Measurements from ENCODE around the gene TMC4. TPM values are rescaled to one million over a fixed set of nuclear protein-coding genes. Genes with fewer than 3 reads are reported as not detected.

Gene TMC4
- total RNA-seq, 1 experiment from 2014 or later = 13.4 TPM

DNA sequence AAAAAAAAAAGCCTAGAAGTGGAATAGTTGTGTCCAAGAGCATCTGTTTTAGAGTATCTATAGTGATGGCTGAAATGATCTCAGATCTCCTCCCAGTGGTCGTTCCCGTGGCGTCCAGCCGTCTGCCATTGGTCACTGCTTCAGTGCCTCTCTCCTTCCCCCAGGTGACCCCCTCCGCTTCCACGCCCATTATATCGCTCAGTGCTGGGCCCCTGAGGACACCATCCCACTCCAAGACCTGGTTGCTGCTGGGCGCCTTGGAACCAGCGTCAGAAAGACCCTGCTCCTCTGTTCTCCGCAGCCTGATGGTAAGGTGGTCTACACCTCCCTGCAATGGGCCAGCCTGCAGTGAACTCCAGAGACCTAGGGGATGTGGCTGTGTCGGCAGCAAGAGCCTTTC is 20.1 kb upstream of the TMC4 start:
- Histone ChIP-seq H3K9me2 (replicated peaks; ENCODE audit: low read length) (no peaks in the 10 kb centered on the region), H2AFZ (ENCODE audit: low read length) (no peak overlapping the region), H3K27me3 (ENCODE audit: low read length) (no peaks in the 10 kb centered on the region), H3K4me1 (ENCODE audit: insufficient read depth, low read length) (peaks cover 13% of the 10 kb centered on the region), H4K20me1 (ENCODE audit: low read length) (no peaks in the 10 kb centered on the region), H3K4me2 (ENCODE audit: low read length) (0 out of 2 replicates have a peak overlapping the region, but pooled peaks have one; percentile 83), H3K27ac (ENCODE audit: low read length) (no peak overlapping the region), H3K9me3 (ENCODE audit: low read length) (no peaks in the 10 kb centered on the region), H3K4me3 (ENCODE audit: low read length) (no peak overlapping the region), H3F3A (ENCODE audit: low read length, unreplicated experiment) (no peaks in the 10 kb centered on the region), H3K79me2 (ENCODE audit: low read length) (peaks cover 33% of the 10 kb centered on the region), H3K36me3 (ENCODE audit: low read depth, low read length) (peaks cover 11% of the 10 kb centered on the region; the same call in 1 of the 2 replicates), H3K9ac (ENCODE audit: low read length) (no peak overlapping the region)
- CTCF ChIA-PET = no interaction called here
- no TSS peak for BruUV-seq (replicated peaks)
- DNase-seq (no peak), ATAC-seq (no peak)
- POLR2A ChIA-PET (ENCODE audit: unreplicated experiment) = interaction anchor here (0.6 to 0.9 kb wide), 3 partner anchors 26 to 56 kb away, joined by 4 to 20 read pairs (median 17); partner anchors contain the start of gene CNOT3
- intact Hi-C loops (cut with micrococcal nuclease) = no loop called here
- TF ChIP-seq EZH2phosphoT487 (IDR thresholded peaks at IDR 0.05; ENCODE audit: borderline replicate concordance, low read length) = no peak
- TF ChIP-seq EZH2 (IDR thresholded peaks at IDR 0.05; ENCODE audit: low read length, unreplicated experiment) = no peak
- TF ChIP-seq, protein P1, sequence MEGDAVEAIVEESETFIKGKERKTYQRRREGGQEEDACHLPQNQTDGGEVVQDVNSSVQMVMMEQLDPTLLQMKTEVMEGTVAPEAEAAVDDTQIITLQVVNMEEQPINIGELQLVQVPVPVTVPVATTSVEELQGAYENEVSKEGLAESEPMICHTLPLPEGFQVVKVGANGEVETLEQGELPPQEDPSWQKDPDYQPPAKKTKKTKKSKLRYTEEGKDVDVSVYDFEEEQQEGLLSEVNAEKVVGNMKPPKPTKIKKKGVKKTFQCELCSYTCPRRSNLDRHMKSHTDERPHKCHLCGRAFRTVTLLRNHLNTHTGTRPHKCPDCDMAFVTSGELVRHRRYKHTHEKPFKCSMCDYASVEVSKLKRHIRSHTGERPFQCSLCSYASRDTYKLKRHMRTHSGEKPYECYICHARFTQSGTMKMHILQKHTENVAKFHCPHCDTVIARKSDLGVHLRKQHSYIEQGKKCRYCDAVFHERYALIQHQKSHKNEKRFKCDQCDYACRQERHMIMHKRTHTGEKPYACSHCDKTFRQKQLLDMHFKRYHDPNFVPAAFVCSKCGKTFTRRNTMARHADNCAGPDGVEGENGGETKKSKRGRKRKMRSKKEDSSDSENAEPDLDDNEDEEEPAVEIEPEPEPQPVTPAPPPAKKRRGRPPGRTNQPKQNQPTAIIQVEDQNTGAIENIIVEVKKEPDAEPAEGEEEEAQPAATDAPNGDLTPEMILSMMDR (conservative IDR thresholded peaks at IDR 0.05; ENCODE audit: low read depth, low read length) = no peak

DNA sequence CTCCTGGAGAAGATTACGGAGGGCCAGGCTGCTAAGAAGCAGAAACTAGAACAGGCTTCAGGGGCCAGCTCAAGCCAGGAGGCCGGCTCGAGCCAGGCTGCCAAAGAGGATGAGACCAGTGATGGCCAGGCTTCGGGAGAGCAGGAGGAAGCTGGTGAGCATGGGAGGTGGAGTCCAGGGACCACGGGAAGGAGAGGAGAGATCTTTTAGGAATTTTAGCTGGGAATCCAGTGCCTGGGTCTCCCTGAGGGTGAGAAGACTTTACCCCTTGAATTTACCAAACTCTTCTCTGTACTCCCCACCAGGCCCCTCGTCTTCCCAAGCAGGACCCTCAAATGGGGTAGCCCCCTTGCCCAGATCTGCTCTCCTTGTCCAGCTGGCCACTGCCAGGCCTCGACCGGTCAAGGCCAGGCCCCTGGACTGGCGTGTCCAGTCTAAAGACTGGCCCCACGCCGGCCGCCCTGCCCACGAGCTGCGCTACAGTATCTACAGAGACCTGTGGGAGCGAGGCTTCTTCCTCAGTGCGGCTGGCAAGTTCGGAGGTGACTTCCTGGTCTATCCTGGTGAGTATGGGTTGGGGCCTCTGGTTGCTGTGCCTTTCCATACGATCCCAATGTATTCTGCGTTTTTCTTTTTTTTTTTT is 19.0 kb upstream of the TMC4 start:
- Histone ChIP-seq H3K36me3 (ENCODE audit: low read depth, low read length) (peaks cover 16% of the 10 kb centered on the region; the same call in 1 of the 2 replicates), H4K20me1 (ENCODE audit: low read length) (no peaks in the 10 kb centered on the region), H3K27ac (ENCODE audit: low read length) (peak overlapping the region; percentile 89; the same call in 1 of the 2 replicates), H3K9me3 (ENCODE audit: low read length) (no peaks in the 10 kb centered on the region), H3K4me1 (ENCODE audit: insufficient read depth, low read length) (peaks cover 19% of the 10 kb centered on the region), H3K9me2 (replicated peaks; ENCODE audit: low read length) (no peaks in the 10 kb centered on the region), H3K79me2 (ENCODE audit: low read length) (peaks cover 44% of the 10 kb centered on the region), H3K4me3 (ENCODE audit: low read length) (peak overlapping the region; percentile 74), H2AFZ (ENCODE audit: low read length) (peak overlapping the region; percentile 87), H3K9ac (ENCODE audit: low read length) (peak overlapping the region; percentile 91), H3F3A (ENCODE audit: low read length, unreplicated experiment) (no peaks in the 10 kb centered on the region), H3K4me2 (ENCODE audit: low read length) (peak overlapping the region; percentile 83), H3K27me3 (ENCODE audit: low read length) (no peaks in the 10 kb centered on the region)
- POLR2A ChIA-PET (ENCODE audit: unreplicated experiment) = interaction anchor here (0.6 to 3.5 kb wide), 6 partner anchors 8 to 1184 kb away, joined by 3 to 25 read pairs (median 18); partner anchors contain the start of gene CNOT3
- CTCF ChIA-PET = interaction anchor here (0.7 kb wide), 1 partner anchor 23 kb away, joined by 3 read pairs; no protein-coding TSS in a partner anchor
- no peak for TF ChIP-seq EZH2 (IDR thresholded peaks at IDR 0.05; ENCODE audit: low read length, unreplicated experiment)
- TF ChIP-seq, protein P1 (conservative IDR thresholded peaks at IDR 0.05; ENCODE audit: low read depth, low read length) = no peak
- no peak for TF ChIP-seq EZH2phosphoT487 (IDR thresholded peaks at IDR 0.05; ENCODE audit: borderline replicate concordance, low read length)
- intact Hi-C loops (cut with micrococcal nuclease) = loop anchor here (2.0 kb wide), 1 partner anchor 33 kb away; the partner anchor contains the start of gene LENG1
- no peak for ATAC-seq
- BruUV-seq (replicated peaks) = no TSS peak
- DNase-seq = no peak

Data from PC-3 (cell line).